HG02943 (cell line): ENCODE results near the gene DPP6.

Source experiments
- ATAC-seq: cut with Tn5 transposase; IDR thresholded peaks from one replicate; pipeline ENCODE4 v1.9.1; 2021; ENCODE audit warnings: mild to moderate bottlenecking, low read depth, moderate library complexity; ENCODE audit not compliant: unreplicated experiment

DPP6 gene

DNA sequence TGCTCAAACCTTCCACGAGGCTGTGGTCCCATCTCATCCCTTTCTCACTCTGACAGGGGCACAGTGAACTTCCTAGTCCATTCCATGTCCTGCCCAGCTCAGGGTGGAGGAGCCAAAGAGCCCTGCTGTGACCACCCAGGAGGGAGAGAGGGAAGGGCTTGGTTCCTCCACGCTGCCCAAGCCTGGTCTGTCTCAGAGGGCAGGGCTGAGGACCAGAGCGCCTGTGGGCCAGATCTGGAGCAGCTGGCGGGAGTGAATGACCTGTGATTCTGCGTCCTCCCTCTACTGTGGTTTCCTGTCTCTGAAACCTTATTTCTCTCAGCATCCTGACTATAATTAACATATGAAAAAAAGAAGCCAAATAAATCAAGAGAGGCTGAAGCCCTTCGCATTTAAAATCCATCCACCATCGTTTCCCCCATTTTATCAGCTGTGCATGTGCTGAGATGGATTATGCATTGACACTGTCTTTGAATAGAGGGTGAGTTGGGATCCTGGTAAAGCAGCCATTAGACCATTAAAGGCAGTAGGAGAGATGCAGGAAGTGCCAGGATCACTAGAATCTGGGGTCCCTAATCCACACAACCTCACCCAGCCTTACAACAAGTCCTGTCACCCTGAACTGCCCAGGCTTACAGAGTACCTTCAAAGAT, 165.6 kb downstream of the DPP6 start:
- no peak for ATAC-seq

DNA sequence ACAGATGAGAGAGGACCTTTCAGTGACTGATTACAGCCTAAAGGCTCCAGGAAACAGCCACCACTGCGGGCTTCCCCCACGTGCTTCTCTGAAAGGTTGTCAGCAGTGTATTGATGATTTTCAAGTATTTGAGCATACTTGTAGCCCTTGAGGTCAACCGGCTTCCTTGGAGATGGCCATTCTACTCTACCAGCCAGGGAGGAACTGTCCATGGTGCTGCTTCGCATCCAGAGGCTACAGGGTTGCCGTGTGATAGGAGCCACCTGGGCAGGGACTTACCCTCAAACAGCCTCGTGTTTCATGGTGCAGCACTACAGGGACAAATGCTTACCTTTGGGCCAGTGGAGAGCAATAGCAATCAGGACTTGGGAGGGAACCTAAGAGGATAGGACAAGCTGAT, 179.5 kb downstream of the DPP6 start:
- ATAC-seq = no peak

DNA sequence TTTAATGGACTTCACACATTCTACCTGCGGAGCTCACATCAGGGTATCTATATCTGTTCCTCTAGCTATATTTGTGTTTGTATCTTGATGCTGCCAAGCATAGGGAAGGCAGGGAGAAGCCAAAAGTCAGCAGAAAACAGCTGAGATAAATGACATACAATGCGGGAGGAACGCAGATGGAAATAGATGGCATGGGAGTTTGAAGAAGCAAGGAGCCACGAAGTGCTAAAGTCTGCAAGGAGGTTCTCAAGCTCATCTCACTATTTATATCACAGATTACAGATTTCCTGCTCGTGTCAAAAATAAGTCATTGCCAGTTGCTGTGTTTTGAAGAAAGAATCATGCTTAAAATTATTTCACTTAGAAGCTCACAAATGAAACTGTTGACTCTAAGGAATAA, 180.5 kb downstream of the DPP6 start:
- ATAC-seq = no peak

DNA sequence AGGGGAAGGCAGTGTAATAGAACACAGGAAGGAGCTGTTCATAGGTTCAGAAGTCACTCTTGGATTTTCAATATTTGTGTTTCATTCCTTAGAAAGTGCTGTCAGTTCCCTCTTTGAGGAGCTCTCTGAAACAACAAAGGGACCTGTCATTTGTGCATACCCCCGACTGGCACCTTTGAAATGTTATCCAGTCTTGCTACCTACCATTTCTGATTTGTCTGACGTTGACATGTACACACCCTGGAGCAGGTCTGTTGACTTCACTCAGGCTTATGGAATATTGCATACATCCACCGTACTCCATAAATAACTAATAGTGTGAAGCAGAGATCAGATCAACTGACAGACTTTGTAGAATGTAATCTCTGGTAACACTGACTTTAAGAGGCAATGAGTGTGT, 189.8 kb downstream of the DPP6 start:
- ATAC-seq = no peak

DNA sequence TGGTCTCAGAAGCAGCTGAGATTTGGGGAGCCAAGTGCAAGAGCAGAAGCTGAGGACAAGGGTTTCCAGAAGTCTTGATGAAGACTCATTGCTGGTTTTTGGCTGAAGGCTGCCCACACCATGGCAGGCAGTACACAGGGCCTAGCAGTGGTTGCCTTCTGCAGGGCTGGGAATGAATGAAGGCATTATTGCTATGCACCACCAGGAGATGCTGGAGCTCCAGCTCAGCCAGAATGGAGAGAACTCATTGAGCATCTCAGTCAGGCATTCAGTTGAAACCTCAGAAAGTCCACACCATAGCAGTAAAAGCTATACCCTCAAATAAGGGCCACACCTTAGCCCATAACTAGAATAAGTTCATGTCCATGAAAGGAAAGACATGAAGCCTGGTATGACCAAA, 190.5 kb downstream of the DPP6 start:
- no peak for ATAC-seq

DNA sequence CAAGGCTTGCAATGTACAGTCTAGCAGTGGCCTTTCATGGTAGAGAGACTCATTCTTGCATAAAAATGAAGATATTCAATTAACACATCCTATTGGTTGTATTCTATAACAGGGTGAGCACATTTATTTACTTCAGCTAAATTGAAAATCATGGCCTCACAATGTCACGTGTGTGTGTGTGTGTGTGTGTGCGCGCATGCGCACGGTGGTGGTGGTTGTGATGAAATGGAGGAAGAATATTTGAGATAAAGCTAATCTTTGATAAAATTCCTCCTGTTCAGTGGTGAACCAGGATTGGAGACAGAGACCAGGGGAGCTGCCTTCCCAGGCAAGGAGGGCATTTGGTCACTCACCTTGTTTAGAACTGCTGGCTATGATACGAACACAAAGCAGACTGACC, 199.8 kb downstream of the DPP6 start:
- ATAC-seq = no peak

DNA sequence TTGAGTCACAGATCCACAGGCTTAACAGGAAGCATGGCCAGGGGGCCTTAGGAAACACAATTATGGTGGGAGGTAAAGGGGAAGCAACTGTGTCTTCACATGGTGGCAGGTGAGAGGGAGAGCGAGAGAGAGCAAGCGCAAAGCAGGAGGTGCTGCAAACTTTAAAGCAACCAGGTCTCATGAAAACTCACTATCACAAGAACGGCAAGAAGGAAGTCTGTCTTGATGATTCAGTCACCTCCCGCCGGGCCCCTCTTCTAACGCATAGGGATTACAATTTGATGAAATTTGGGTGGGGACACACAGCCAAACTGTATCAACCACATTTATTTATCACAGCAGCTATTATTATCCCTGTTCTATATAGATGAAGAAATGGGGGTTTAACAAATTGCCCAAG, 201.6 kb downstream of the DPP6 start:
- no peak for ATAC-seq

DNA sequence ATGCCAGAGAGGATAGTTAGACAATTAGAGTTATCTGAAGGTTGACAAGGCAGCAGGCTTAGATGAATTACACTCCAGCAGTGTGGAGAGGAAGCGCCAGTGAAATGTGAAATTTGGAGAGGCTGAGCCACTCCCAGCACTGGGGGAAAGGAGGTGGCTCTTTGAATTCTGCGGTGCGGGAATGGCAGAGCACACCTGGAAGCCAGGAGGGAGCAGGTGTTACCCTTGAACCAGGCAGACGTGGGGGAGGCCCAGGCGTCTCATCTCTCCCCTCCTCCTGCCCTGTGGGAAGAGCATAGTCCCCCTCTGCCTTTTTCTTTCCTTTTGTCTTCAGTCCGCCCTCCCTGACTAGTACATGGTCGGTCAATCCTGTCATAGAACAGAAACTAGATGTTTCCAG, 203.1 kb downstream of the DPP6 start:
- ATAC-seq = no peak

DNA sequence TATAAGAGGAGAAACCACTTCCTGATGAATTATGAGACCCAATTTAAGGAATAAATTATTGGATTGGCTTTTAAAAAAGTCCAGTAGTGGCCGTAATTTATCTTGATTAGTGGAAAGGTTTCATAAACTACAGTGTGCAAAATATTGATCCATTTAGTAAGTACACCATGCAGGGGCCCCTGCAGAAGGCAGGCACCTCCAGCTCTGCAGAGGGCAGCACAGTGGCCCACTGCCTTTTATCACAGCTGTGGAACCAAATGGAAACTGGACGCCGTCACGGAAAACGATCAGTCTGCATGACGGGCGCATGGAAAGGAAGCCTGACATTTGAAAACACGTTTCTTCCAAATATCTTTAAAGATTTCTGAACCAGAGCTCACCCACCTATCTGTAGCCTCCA, 204.0 kb downstream of the DPP6 start:
- ATAC-seq = no peak

DNA sequence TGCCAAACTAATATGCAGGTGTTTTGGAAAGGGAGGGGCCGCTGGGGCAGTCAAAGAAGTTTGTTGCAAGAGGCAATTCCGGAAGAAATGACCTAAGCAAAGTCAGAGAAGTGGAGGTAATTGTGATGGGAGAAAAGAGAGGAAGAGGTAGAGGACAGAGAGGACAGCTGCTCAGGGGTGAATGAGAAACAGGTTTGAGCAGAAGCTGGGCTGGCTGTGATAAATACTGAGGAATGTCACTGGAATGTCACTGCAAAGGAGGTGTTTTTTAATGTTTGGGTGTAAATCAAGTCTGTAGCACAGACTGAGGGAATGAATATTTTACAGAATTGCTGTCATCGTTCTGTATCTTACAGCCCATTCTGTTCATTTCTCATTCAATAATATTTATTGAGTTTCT, 207.2 kb downstream of the DPP6 start:
- ATAC-seq = no peak

DNA sequence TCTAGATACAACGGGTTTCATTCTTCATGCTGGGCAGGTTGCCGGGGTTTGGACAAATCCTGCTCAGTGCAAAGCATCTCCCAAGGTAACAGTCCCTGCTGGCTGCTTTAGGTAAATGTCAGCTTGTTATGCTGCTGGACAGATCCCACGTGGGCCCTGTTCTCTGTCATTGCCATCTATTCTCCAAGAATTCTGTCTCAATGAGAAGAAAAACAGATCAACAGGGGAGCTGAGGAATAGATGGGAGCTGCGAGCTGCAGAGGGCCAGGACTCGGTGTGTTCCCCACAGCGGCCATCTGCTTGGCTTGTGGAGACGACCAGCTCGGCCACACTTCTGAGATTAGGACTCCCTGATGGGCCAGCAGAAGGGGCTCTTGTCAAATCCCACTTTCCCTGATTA, 235.2 kb downstream of the DPP6 start:
- ATAC-seq = no peak

DNA sequence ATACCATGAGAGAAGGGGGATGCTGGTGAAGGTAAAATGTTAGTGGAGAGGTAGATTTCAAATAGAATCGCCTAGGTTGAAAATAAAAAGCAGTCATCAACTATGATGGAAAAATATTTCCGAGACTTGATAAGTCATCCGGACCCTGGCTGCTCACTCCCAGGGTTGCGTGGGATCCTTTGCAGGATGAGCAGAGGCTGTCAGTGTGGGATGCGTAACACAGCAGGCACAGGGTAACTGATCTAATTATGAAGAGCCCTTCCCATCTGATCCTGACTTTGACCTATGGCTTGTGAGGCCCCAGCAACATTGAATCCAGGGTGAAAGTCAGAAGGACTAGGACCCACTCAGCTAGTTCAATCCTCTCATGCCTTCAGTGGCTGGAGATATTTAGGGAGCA, 236.9 kb downstream of the DPP6 start:
- ATAC-seq = no peak

DNA sequence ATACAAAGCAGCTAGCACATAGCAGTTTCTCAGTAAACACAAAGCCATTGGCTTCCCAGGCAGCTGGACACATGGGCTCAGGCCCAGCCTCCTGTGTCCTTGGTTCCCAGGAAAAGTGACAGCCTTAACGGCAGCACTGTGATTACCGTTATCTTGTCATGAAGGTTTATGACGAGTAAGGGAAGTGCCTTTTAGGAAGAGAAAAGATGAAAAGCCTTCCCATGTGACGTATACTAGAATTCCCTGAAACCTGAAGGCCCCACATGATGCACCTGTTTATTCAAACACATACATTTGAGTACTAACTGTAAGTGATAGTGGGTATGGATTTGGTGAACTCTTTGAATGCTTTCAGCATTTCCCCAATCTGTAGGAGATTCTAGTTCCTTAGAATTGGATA, 244.2 kb downstream of the DPP6 start:
- no peak for ATAC-seq

DNA sequence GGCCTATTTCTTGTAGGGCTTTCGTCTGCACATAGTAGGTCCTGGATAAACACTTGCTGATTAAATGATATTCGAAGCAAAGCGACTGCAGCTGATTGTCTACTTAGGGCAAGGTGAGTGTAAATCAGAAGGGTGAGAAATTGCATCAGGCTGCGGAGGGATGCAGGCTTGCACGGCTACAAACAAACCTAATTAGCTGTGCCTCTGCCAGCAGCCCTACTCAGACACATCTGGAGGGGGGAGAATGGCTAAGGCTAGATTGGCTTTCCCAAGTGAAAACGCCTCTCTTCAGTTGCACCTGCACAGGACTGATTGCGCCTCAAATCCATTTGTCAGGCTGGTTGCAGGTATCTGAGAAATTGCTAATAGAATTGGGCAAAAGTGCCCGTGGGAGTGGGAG, 247.5 kb downstream of the DPP6 start:
- no peak for ATAC-seq

DNA sequence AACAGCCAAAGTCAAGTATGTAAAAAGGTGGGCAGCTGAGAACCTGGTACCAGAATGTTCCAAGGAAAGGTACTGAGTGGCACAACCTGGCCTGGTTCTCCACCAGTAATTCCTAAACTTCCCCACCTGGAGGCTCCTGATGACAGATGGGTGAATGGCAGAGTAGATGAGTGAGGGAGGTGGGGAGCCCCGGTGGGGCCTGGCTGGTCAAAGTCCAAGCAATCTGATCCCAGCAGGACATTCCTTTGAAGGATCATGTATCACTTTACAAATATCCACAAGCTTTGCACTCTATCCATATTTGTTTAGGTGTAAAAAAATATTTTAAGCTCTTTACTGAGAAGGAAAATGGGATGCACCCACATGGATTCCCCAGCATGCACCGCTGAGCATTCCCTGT, 250.2 kb downstream of the DPP6 start:
- no peak for ATAC-seq

DNA sequence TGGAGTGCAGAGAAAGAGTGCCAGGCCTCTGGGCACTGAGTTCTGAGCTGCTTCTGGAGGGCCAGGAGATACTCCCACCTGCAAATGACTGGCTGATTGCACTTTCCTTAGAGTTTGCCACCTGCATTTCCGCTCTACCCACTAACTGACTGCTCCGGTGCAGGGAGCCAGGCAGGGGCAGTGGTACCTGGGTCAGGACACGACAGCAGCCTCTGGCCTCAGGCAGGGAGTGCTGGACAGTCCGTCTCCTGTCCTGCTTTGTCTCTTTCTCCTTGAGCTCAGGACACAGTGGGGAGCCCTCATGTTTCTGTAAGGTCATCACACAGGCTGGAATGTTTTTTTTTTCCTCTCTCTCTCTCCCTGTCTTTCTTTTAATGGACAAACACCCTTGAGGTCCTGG, 252.0 kb downstream of the DPP6 start:
- ATAC-seq = no peak

DNA sequence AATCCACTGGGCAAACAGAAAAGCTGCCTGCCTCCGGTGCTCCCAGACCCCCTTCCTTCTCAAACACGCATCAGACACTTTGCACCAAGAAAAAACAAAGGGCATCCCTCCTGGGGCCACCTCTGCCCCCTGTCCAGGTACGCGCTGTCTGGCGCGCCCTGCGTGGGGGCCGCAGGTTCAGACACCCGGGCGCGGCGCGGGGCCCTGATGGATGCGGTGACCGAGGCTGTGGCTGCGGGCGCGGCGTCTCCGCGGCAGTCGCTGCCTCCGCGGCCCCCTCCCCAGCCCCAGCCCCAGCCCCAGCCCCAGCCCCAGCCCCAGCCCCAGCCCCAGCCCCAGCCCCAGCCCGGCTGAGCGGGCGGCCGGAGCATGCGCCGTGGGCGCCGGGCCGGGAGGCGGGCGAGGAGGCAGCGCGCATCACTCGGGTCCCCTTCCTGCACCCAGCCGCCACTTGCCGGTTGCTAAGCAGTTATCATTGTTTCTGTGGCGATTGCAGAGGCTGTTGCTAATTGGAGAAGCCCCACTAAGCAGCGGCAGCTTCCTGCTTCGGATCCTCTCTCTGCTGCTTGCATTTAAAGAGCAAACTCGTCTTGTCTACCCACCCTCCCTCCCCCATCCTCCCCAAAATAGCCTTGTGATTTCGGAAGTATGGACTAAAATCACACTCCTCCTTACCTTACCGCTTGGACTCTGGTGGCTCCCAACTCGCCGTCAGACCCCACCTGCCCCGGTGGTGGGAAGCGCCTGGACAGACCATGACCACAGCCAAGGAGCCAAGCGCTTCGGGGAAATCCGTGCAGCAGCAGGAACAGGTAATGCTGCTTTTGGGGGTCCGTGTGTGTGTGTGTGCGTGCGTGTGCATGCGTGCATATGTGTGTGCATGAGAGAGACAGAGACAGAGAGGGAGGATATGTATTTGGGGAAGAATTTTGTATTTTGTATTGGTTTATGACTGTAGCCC, 252.8 kb downstream of the DPP6 start:
- no peak for ATAC-seq

DNA sequence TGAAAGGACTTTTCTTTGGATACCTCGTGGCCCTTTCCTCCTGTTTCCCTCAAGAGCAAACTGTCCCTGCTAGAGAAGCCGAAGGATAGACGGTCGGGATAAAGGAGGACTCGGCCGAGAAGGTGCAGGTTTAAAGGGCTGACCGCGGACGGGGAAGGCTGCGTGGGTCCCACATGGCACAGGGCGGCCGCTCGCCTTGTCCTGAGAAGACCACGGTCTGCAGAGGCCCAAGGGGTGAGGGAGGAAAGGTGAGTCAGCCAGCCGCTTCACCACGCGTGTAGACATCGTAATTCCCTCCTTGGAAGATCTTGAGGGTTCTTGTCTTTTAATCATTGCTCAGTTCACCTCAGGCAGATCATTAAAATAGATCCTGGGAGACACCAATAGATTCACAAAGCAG, 253.8 kb downstream of the DPP6 start:
- ATAC-seq = no peak

DNA sequence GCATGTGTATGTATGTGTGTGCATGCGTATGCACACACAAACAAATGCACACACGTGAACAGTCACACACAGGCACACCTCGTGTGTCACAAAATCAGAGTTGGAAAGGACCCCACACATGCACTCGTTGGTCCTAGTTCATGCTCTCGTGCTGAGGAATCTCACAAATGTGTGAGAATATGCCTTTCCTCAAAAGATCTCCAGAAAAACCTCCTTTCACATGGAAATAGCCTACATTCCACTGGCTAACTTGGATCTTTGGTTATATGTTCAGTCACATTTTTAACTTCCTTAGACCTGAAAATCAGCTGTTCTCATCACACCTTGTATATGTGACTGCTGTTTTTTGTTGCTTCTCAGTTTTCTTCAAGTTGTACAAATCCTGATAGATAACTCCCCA, 256.7 kb downstream of the DPP6 start:
- no peak for ATAC-seq

DNA sequence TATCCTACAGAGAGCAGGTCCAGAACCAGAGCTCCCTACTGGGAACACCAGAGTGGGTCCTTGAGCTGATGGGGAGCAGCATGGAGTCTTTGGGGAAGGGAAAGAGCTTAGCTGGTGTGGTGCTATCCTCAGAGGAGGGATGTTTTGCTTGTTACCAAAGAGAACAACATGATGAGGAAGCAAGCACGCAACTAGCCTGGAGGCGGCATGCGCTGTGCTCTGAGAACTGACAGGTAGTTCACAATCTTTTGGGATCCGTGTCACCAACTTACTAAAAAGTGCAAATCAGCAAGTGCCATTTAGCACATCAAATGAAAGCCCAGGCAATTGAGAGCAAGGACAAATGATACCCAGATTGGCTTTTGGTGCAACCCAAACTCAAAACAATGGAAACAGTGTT, 257.9 kb downstream of the DPP6 start:
- ATAC-seq = no peak

DNA sequence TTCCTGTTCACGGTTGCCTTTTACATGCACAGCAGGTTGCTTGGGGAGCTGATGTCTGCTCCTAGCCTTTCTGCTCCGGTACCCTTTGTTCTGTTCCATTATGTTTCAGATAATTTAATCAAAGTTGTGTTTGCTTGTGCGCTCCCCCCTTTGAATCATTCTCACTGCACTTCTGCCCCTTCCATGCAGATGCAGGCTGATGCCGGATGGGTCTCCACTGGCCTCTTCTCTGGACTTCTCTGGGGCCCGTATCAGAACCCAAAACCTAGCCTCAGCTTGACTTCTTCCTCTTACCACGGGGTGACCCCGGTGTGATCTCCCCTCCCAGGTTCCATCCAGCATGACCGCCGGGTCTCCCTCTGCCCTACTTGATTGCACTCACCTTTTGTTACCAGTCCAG, 272.0 kb downstream of the DPP6 start:
- no peak for ATAC-seq

DNA sequence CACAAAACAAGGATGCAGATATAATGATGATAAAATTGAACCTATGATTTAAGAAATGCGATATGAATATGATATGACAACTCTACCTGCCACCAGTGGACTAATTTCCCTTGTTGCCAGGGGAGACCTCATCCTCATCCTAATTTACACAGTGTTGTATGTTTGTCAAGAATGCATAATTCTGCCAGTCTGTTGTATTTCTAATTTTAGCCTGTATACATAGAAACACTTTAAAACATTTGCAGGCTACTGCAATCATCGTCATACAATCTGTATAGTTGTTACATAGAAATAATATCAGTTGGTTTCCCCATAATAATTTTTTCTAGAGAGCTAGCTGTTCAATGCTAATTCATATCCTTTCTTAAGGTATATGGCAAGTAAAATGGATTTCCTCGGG, 274.2 kb downstream of the DPP6 start:
- no peak for ATAC-seq
